ENCODE measurements around the gene HSPA12A.
A peak's percentile ranks its signal among the peaks of the same experiment; 100 is the strongest.

The HSPA12A gene

GRCh38 chr10:116697816-116698215, 44.5 kb downstream of the HSPA12A start:
- TF ChIP-seq ZBTB7A (IDR thresholded peaks at IDR 0.05; ENCODE audit: low read depth) = no peak
- TF ChIP-seq CEBPB (IDR thresholded peaks at IDR 0.05) = no peak
- no peak for TF ChIP-seq EP300 (IDR thresholded peaks at IDR 0.05; ENCODE audit: borderline replicate concordance)
- no peak for TF ChIP-seq TCF12 (IDR thresholded peaks at IDR 0.05; ENCODE audit: low read depth)
- no peak for TF ChIP-seq EGR1 (IDR thresholded peaks at IDR 0.05)
- TF ChIP-seq YY1 (IDR thresholded peaks at IDR 0.05; ENCODE audit: low read depth) = no peak
- no peak for TF ChIP-seq NFIC (IDR thresholded peaks at IDR 0.05)
- no peak for TF ChIP-seq REST (IDR thresholded peaks at IDR 0.05; ENCODE audit: low read depth)
- TF ChIP-seq TAF1 (IDR thresholded peaks at IDR 0.05; ENCODE audit: low read depth) = no peak
- TF ChIP-seq TEAD4 (IDR thresholded peaks at IDR 0.05) = no peak
- TF ChIP-seq FOXM1 (IDR thresholded peaks at IDR 0.05; ENCODE audit: borderline replicate concordance, low read depth) = no peak
- TF ChIP-seq MAX (IDR thresholded peaks at IDR 0.05) = no peak
- no peak for TF ChIP-seq CREB1 (IDR thresholded peaks at IDR 0.05; ENCODE audit: low read depth)
- no peak for TF ChIP-seq USF1 (IDR thresholded peaks at IDR 0.05)
- TF ChIP-seq RAD21 (IDR thresholded peaks at IDR 0.05; ENCODE audit: low read depth) = no peak

- TF ChIP-seq TAF1 (IDR thresholded peaks at IDR 0.05; ENCODE audit: low read depth) (no peak), EP300 (IDR thresholded peaks at IDR 0.05; ENCODE audit: borderline replicate concordance) (no peak), TEAD4 (IDR thresholded peaks at IDR 0.05) (no peak), ZBTB7A (IDR thresholded peaks at IDR 0.05; ENCODE audit: low read depth) (no peak), REST (IDR thresholded peaks at IDR 0.05; ENCODE audit: low read depth) (no peak), NFIC (IDR thresholded peaks at IDR 0.05) (no peak), EGR1 (IDR thresholded peaks at IDR 0.05) (no peak), FOXM1 (IDR thresholded peaks at IDR 0.05; ENCODE audit: borderline replicate concordance, low read depth) (no peak), TCF12 (IDR thresholded peaks at IDR 0.05; ENCODE audit: low read depth) (no peak), YY1 (IDR thresholded peaks at IDR 0.05; ENCODE audit: low read depth) (no peak), MAX (IDR thresholded peaks at IDR 0.05) (no peak), USF1 (IDR thresholded peaks at IDR 0.05) (no peak), CREB1 (IDR thresholded peaks at IDR 0.05; ENCODE audit: low read depth) (no peak), RAD21 (IDR thresholded peaks at IDR 0.05; ENCODE audit: low read depth) (no peak), CEBPB (IDR thresholded peaks at IDR 0.05) (no peak)
These were observed 45.4 kb downstream of the HSPA12A start for GRCh38 chr10:116696919-116697318.

DNA sequence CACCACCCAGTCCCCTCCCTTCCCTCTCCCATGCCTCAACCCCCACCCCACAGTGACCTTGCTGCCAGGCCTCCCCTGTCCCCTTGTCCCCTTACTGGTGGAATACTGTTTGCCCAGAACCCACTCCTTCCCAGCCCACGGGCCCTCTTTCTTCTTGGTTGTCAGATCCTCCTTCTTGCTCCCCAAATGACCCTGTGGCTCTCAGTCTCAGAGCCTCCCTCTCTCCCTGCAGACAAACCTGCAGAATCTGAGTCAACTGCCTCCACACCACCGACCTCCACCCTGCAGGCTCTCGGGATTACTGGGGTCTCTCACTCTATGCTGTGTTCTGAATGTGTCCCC, 47.5 kb downstream of the HSPA12A start:
- TF ChIP-seq FOXM1 (IDR thresholded peaks at IDR 0.05; ENCODE audit: borderline replicate concordance, low read depth) = no peak
- TF ChIP-seq EP300 (IDR thresholded peaks at IDR 0.05; ENCODE audit: borderline replicate concordance) = no peak
- TF ChIP-seq USF1 (IDR thresholded peaks at IDR 0.05) = no peak
- no peak for TF ChIP-seq TAF1 (IDR thresholded peaks at IDR 0.05; ENCODE audit: low read depth)
- no peak for TF ChIP-seq CREB1 (IDR thresholded peaks at IDR 0.05; ENCODE audit: low read depth)
- TF ChIP-seq YY1 (IDR thresholded peaks at IDR 0.05; ENCODE audit: low read depth) = no peak

GRCh38 chr10:116694243-116694926, 48.0 kb downstream of the HSPA12A start:
- TF ChIP-seq TCF12 (IDR thresholded peaks at IDR 0.05; ENCODE audit: low read depth) (0 out of 2 replicates have a peak, but pooled peaks have one; percentile 25), REST (IDR thresholded peaks at IDR 0.05; ENCODE audit: low read depth) (no peak), EGR1 (IDR thresholded peaks at IDR 0.05) (peak; percentile 52; the same call in 1 of the 2 replicates), TEAD4 (IDR thresholded peaks at IDR 0.05) (peak; percentile 74), MAX (IDR thresholded peaks at IDR 0.05) (peak; percentile 60), NFIC (IDR thresholded peaks at IDR 0.05) (peak; percentile 59)
